Heart right ventricle (tissue), 16 donors: ENCODE measurements around the gene PRKCE. TPM values are rescaled to one million over a fixed set of nuclear protein-coding genes. Genes with fewer than 3 reads are reported as not detected.

ENCODE experiments used
- ATAC-seq, 8 donors: fragments of 200-7000 bp; cut with Tn5 transposase; one replicate each; pipeline ENCODE4 v1.9.1; 2020; ENCODE audit warnings: mild to moderate bottlenecking in 8 of 8, moderate library complexity in 8 of 8, moderate number of reproducible peaks in 1 of 8
- DNase-seq, 2 donors: peaks; one replicate each; pipeline ENCODE4 v3.0.0-alpha.2; 2020
- H3K27ac ChIP-seq, 10 donors: fragments of 200-600 bp; sonication (generic) in 2 of 10; one replicate each; pipeline versions ENCODE4 v1.5.0 to v1.8.0; 2020 to 2022; ENCODE audit warnings: mild to moderate bottlenecking in 3 of 10
- H3K27me3 ChIP-seq, 7 donors: fragments of 200-600 bp; one replicate each; pipeline ENCODE4 v1.8.0; 2021 to 2022; ENCODE audit warnings: mild to moderate bottlenecking in 2 of 7
- H3K36me3 ChIP-seq, 9 donors: fragments of 200-600 bp; sonication (generic) in 1 of 9; one replicate each; pipeline versions ENCODE4 v1.5.0 to v1.8.0; 2020 to 2022; ENCODE audit warnings: mild to moderate bottlenecking in 2 of 9
- H3K4me1 ChIP-seq, 9 donors: fragments of 200-600 bp; sonication (generic) in 1 of 9; one replicate each; pipeline versions ENCODE4 v1.5.0 to v1.8.0; 2020 to 2022; ENCODE audit warnings: mild to moderate bottlenecking in 4 of 9
- H3K4me3 ChIP-seq, 10 donors: fragments of 200-600 bp; sonication (generic) in 2 of 10; one replicate each; pipeline versions ENCODE4 v1.5.0 to v1.8.0; 2020 to 2022; ENCODE audit warnings: mild to moderate bottlenecking in 7 of 10, moderate library complexity in 2 of 10
- H3K9me3 ChIP-seq, 11 donors: fragments of 200-600 bp in 10 of 11; sonication (generic) in 2 of 11; one replicate each; pipeline versions ENCODE4 v1.5.0 to v1.8.0; 2013 to 2022; ENCODE audit warnings: mild to moderate bottlenecking in 2 of 11, control low read depth in 1 of 11, moderate library complexity in 1 of 11
- WGBS, 2 donors: extraction: QIAGEN DNeasy Blood & Tissue Kit; methylation state at CpG; one replicate each; pipeline ENCODE4 v1.1.7; 2013; ENCODE audit warnings: inconsistent platforms in 1 of 2; 5-methylcytosine and 5-hydroxymethylcytosine counted together
- intact Hi-C, 10 donors: fragments of 100-400 bp; cut with DNase I; formaldehyde crosslinking; loops; one replicate each; pipeline versions ENCODE4 v1.11.1 to v1.14.2; 2022
- polyA plus RNA-seq, 2 donors: library from polyadenylated mRNA; stranded (reverse); fragments of 200-250 nt; gene quantifications; one replicate each; pipeline ENCODE4 v1.2.3, GENCODE V29; 2013
- total RNA-seq, 10 donors: library from RNA; stranded (reverse); fragmentation: NEBNext Ultra II Directional in 3 of 10; extraction: Animal tissue kit (Norgen Biotek cat#: 25700) in 3 of 10; gene quantifications; one replicate each; pipeline versions ENCODE4 v1.2.1 to v1.2.4, GENCODE V29; 2021 to 2023
- TF ChIP-seq, protein P1 (sequence below), 9 donors: fragments of 200-600 bp; sonication (generic) in 2 of 9; IDR thresholded peaks; one replicate each; pipeline versions ENCODE4 v1.5.0 to v1.8.0; 2021 to 2022; ENCODE audit warnings: antibody characterized with exemption in 9 of 9, mild to moderate bottlenecking in 5 of 9, moderate library complexity in 1 of 9
- donor health status: Arrhythmogenic right ventricular cardiomyopathy.
- donor health status: ischemic (EF 13 %, LVEDD 7.1; RV severe dilation, severe dysfunction).
- donor health status: healthy with polysubstance abuse.
- donor health status: DM: no; HTN: yes; CAD: no.
- donor health status: DM: no; HTN: no; CAD: no.
- donor health status: ischemic (EF 25% LVEDD 6.9; RV normal size, moderate dysfunction).
- donor health status: ischemic (EF 25% LVEDD 5.7; RV mildly dilated, moderate dysfunction).
- donor health status: healthy.
- donor health status: DM: yes; HTN: yes; CAD: no.
- donor health status: Ischemic cardiomyopathy.
- donor health status: ischemic (EF 35%, LVEDD 5.7; RV mildly dilated, moderate dysfunction).
- donor health status: nonischemic (EF 11% LVEDD 7.7; RV severe dilation, severe dysfunction).
- donor health status: DM: yes; HTN: yes; CAD: no.
- donor health status: PGD.
- donor health status: ischemic (EF 29% LVEDD 5.4; RV normal size, mild dysfunction).
- donor health status: nonischemic (EF 23%, LVEDD 6.1; RV moderate dilation, normal function).

Gene PRKCE
- total and polyA plus RNA-seq, 12 donors, result 3.7 to 22.7 (median 16.7) TPM

DNA sequence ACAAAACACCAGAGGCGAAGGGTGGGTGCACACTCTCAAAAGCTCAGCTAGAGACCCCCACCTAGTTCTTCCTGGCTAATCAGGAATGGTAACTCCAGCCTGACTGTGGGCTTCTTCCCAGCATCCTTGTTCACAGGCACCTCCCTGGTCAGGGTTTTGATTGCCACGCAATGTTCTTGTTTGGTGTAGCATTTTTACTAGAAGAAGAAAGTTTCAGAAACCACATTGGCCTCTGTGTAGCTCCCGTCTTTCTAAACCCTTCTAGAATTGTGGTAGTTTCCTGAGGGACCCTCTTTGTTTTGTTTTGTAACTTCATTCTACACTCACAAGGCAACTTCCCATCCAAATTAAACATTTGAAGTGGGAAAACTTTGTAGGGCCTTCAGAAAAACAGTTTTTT is 391.2 kb downstream of the PRKCE start:
- intact Hi-C loops, result no loop called here

DNA sequence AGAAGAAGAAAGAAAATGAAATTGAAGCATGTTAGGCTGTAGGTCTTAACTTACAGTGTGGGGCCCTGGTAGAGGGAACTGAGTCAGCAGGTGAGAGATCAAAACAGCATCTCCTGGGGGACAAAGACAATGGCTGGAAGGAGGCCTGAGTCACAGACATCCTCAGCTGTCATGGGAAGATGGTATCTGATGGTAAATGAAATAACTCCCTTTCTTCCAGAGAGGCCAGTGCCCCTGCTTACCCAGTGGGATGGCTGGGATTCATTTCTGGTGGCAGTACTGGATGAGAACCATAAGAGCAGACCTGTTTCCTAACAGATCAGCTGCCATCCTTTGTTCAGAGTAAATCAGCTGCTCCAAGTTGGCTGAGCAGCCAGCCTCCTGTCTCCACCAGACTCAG is 394.4 kb downstream of the PRKCE start:
- peak in 1 of 8 donors; percentile 52 for ATAC-seq

More for the DNA sequence above, 391.2 kb downstream of the PRKCE start:
- TF ChIP-seq, protein P1, sequence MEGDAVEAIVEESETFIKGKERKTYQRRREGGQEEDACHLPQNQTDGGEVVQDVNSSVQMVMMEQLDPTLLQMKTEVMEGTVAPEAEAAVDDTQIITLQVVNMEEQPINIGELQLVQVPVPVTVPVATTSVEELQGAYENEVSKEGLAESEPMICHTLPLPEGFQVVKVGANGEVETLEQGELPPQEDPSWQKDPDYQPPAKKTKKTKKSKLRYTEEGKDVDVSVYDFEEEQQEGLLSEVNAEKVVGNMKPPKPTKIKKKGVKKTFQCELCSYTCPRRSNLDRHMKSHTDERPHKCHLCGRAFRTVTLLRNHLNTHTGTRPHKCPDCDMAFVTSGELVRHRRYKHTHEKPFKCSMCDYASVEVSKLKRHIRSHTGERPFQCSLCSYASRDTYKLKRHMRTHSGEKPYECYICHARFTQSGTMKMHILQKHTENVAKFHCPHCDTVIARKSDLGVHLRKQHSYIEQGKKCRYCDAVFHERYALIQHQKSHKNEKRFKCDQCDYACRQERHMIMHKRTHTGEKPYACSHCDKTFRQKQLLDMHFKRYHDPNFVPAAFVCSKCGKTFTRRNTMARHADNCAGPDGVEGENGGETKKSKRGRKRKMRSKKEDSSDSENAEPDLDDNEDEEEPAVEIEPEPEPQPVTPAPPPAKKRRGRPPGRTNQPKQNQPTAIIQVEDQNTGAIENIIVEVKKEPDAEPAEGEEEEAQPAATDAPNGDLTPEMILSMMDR (IDR thresholded peaks at IDR 0.05), result no peak
- Histone ChIP-seq H3K4me1 (peaks cover 3 to 53% (median 15%) of the 10 kb centered on the region in 9 donors), H3K36me3 (no peaks in the 10 kb centered on the region), H3K4me3 (no peak overlapping the region), H3K27me3 (no peaks in the 10 kb centered on the region), H3K9me3 (no peaks in the 10 kb centered on the region), H3K27ac (no peak overlapping the region)
- ATAC-seq (no peak), DNase-seq (no peak)
- 90% methylated on average over 3 of the region's 3 CpGs for WGBS, 2 donors

GRCh38 chr2:46047290-46047689 is 395.8 kb downstream of the PRKCE start:
- Histone ChIP-seq H3K36me3 (peaks cover 0 to 13% (median 0%) of the 10 kb centered on the region in 9 donors), H3K27ac (peak overlapping the region in 5 of 10 donors; percentile 21 to 67 (median 43)), H3K4me1 (peaks cover 0 to 36% (median 13%) of the 10 kb centered on the region in 9 donors), H3K9me3 (no peaks in the 10 kb centered on the region), H3K4me3 (no peak overlapping the region), H3K27me3 (no peaks in the 10 kb centered on the region)
- 59 to 62% methylated on average over 5 of the region's 5 CpGs for WGBS, 2 donors
- DNase-seq (no peak), ATAC-seq (no peak)
- TF ChIP-seq, protein P1 (IDR thresholded peaks at IDR 0.05), result no peak
- intact Hi-C loops, result no loop called here

More for the DNA sequence above, 394.4 kb downstream of the PRKCE start:
- intact Hi-C loops, result no loop called here
- no peak overlapping the region for H3K4me3 ChIP-seq
- TF ChIP-seq, protein P1 (IDR thresholded peaks at IDR 0.05), result no peak
- DNase-seq, result no peak
- peaks cover 0 to 36% (median 13%) of the 10 kb centered on the region in 9 donors for H3K4me1 ChIP-seq
- peak overlapping the region in 1 of 10 donors; percentile 33 for H3K27ac ChIP-seq
- no peaks in the 10 kb centered on the region for H3K27me3 ChIP-seq
- no peaks in the 10 kb centered on the region for H3K9me3 ChIP-seq
- peaks cover 0 to 3% (median 0%) of the 10 kb centered on the region in 9 donors for H3K36me3 ChIP-seq

- Histone ChIP-seq H3K36me3 (peaks cover 0 to 15% (median 0%) of the 10 kb centered on the region in 9 donors), H3K27ac (peak overlapping the region in 1 of 10 donors; percentile 21), H3K9me3 (no peaks in the 10 kb centered on the region), H3K4me3 (no peak overlapping the region), H3K27me3 (no peaks in the 10 kb centered on the region), H3K4me1 (peaks cover 0 to 32% (median 14%) of the 10 kb centered on the region in 9 donors)
- 94 to 96% methylated on average over 2 of the region's 2 CpGs for WGBS, 2 donors
- no peak for ATAC-seq
- DNase-seq, result no peak
- intact Hi-C loops, result no loop called here
- TF ChIP-seq, protein P1 (IDR thresholded peaks at IDR 0.05), result no peak
Observed at GRCh38 chr2:46048693-46049092, 397.2 kb downstream of the PRKCE start.
